ENCODE data around the gene TMEM38B. TPM values are rescaled to one million over a fixed set of nuclear protein-coding genes. Genes with fewer than 3 reads are reported as not detected.
"Not testable (repeated sequence)": the region's sequence is repeated elsewhere in the genome, so short reads cannot be mapped to it uniquely, and the experiment has no call there.

TMEM38B gene
- total RNA-seq, 1 experiment from 2014 or later, result 14.5 TPM

DNA sequence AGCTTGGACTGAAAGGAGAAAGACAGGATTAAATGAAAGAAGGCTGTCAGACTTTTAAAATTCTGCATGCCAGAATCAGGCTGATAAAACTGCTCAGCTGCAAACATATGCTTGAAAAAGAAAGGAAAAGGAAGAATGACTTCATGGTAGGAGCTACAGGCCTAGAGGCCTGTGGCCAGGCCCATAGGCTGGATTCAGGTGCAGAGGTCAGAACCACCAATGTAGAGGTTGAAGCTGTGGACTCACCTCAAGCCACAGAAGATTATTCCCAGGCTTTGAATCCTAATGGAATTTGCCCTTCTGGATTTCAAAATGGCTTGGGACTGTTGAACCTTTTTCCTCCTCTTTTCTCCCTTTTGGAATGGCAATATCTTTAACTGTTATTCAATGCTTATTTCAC, 47.7 kb downstream of the TMEM38B start:
- no peak overlapping the region for H3K18ac ChIP-seq (ENCODE audit: insufficient read length, low read depth, low read length)
- no peak overlapping the region for H2BK120ac ChIP-seq (ENCODE audit: low read depth, low read length, poor library complexity, severe bottlenecking)
- H4K5ac ChIP-seq (ENCODE audit: insufficient read length, low read depth, low read length), result no peak overlapping the region
- H3T11ph ChIP-seq (ENCODE audit: low read length), result no peak overlapping the region
- H3K9ac ChIP-seq (ENCODE audit: extremely low read depth, insufficient read length, low read length), result no peak overlapping the region
- H3K23ac ChIP-seq (ENCODE audit: insufficient read length, low read depth, low read length), result no peak overlapping the region
- no peak overlapping the region for H2BK12ac ChIP-seq (ENCODE audit: insufficient read length, low read depth, low read length)
- DNase-seq, result no peak
- no peak overlapping the region for H3K4me3 Mint-ChIP-seq
- no peak overlapping the region for H2AFZ ChIP-seq (ENCODE audit: low read length)
- H2BK15ac ChIP-seq (ENCODE audit: low read depth, low read length), result no peak overlapping the region
- H2BK5ac ChIP-seq (ENCODE audit: insufficient read length, low read length), result no peak overlapping the region
- TF ChIP-seq, protein P1, sequence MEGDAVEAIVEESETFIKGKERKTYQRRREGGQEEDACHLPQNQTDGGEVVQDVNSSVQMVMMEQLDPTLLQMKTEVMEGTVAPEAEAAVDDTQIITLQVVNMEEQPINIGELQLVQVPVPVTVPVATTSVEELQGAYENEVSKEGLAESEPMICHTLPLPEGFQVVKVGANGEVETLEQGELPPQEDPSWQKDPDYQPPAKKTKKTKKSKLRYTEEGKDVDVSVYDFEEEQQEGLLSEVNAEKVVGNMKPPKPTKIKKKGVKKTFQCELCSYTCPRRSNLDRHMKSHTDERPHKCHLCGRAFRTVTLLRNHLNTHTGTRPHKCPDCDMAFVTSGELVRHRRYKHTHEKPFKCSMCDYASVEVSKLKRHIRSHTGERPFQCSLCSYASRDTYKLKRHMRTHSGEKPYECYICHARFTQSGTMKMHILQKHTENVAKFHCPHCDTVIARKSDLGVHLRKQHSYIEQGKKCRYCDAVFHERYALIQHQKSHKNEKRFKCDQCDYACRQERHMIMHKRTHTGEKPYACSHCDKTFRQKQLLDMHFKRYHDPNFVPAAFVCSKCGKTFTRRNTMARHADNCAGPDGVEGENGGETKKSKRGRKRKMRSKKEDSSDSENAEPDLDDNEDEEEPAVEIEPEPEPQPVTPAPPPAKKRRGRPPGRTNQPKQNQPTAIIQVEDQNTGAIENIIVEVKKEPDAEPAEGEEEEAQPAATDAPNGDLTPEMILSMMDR (conservative IDR thresholded peaks at IDR 0.05), result no peak
- H3K27me3 ChIP-seq (ENCODE audit: insufficient read depth, low read length), result no peaks in the 10 kb centered on the region
- H3K79me2 ChIP-seq (ENCODE audit: insufficient read depth, low read length), result no peaks in the 10 kb centered on the region
- H4K20me1 ChIP-seq (ENCODE audit: control insufficient read depth, insufficient read depth, insufficient read length), result no peaks in the 10 kb centered on the region
- no peak overlapping the region for H4K8ac ChIP-seq (replicated peaks; ENCODE audit: insufficient read length, low read depth, low read length)
- no peaks in the 10 kb centered on the region for H3K4me1 ChIP-seq (ENCODE audit: insufficient read depth, low read length)
- no peak overlapping the region for H3K27ac Mint-ChIP-seq
- no peaks in the 10 kb centered on the region for H3K9me3 ChIP-seq (ENCODE audit: control insufficient read depth, low read depth, low read length)
- H3K4me2 ChIP-seq (ENCODE audit: insufficient read depth, insufficient read length, low read length), result no peak overlapping the region
- no peaks in the 10 kb centered on the region; a peak in 1 of 7 replicates for H3K36me3 Mint-ChIP-seq (ENCODE audit: insufficient read depth in 1 of 3, low read depth in 3 of 3)
- H3K79me1 ChIP-seq (ENCODE audit: insufficient read depth, low read depth, low read length, poor library complexity, severe bottlenecking), result no peaks in the 10 kb centered on the region
- no peak overlapping the region for H3K4ac ChIP-seq (ENCODE audit: low read depth, low read length)
- no peaks in the 10 kb centered on the region for H3K27me3 Mint-ChIP-seq (ENCODE audit: low read depth)
- H4K91ac ChIP-seq (ENCODE audit: insufficient read length, low read depth, low read length), result no peak overlapping the region
- no peak overlapping the region for H2AK5ac ChIP-seq (ENCODE audit: insufficient read length, low read length)
- H3K23me2 ChIP-seq (ENCODE audit: insufficient read length, low read depth, low read length, poor library complexity, severe bottlenecking), result no peaks in the 10 kb centered on the region
- H3K9me3 Mint-ChIP-seq, result no peaks in the 10 kb centered on the region; a peak in 2 of 5 replicates
- H3K14ac ChIP-seq (ENCODE audit: insufficient read depth, low read length), result no peak overlapping the region
- H3K27ac ChIP-seq (ENCODE audit: insufficient read length, low read depth, low read length), result no peak overlapping the region
- H3K4me1 Mint-ChIP-seq, result no peaks in the 10 kb centered on the region
- no peak overlapping the region for H2BK20ac ChIP-seq (ENCODE audit: low read depth, low read length, poor library complexity, severe bottlenecking)
- H3K56ac ChIP-seq (ENCODE audit: insufficient read length, low read depth, low read length), result no peak overlapping the region

GRCh38 chr9:105747325-105747724, 53.0 kb downstream of the TMEM38B start:
- not testable (repeated sequence) for H3K4me1 Mint-ChIP-seq; H4K5ac ChIP-seq (ENCODE audit: insufficient read length, low read depth, low read length); H3K56ac ChIP-seq (ENCODE audit: insufficient read length, low read depth, low read length); H2BK120ac ChIP-seq (ENCODE audit: low read depth, low read length, poor library complexity, severe bottlenecking); H4K20me1 ChIP-seq (ENCODE audit: control insufficient read depth, insufficient read depth, insufficient read length); H3K27me3 ChIP-seq (ENCODE audit: insufficient read depth, low read length); H3K9ac ChIP-seq (ENCODE audit: extremely low read depth, insufficient read length, low read length); H3K4me1 ChIP-seq (ENCODE audit: insufficient read depth, low read length); H3K79me2 ChIP-seq (ENCODE audit: insufficient read depth, low read length); H3K9me3 ChIP-seq (ENCODE audit: control insufficient read depth, low read depth, low read length); H2AFZ ChIP-seq (ENCODE audit: low read length); H3K27ac ChIP-seq (ENCODE audit: insufficient read length, low read depth, low read length); H3K4ac ChIP-seq (ENCODE audit: low read depth, low read length); H3K27me3 Mint-ChIP-seq (ENCODE audit: low read depth); H3K4me2 ChIP-seq (ENCODE audit: insufficient read depth, insufficient read length, low read length); H3K23me2 ChIP-seq (ENCODE audit: insufficient read length, low read depth, low read length, poor library complexity, severe bottlenecking); H3K27ac Mint-ChIP-seq; H2BK12ac ChIP-seq (ENCODE audit: insufficient read length, low read depth, low read length); H2AK5ac ChIP-seq (ENCODE audit: insufficient read length, low read length); H4K8ac ChIP-seq (replicated peaks; ENCODE audit: insufficient read length, low read depth, low read length); H3K18ac ChIP-seq (ENCODE audit: insufficient read length, low read depth, low read length); H3K79me1 ChIP-seq (ENCODE audit: insufficient read depth, low read depth, low read length, poor library complexity, severe bottlenecking); H3K23ac ChIP-seq (ENCODE audit: insufficient read length, low read depth, low read length); H2BK5ac ChIP-seq (ENCODE audit: insufficient read length, low read length); H3K4me3 Mint-ChIP-seq; H3T11ph ChIP-seq (ENCODE audit: low read length); H3K14ac ChIP-seq (ENCODE audit: insufficient read depth, low read length); DNase-seq; H2BK20ac ChIP-seq (ENCODE audit: low read depth, low read length, poor library complexity, severe bottlenecking); H4K91ac ChIP-seq (ENCODE audit: insufficient read length, low read depth, low read length); H2BK15ac ChIP-seq (ENCODE audit: low read depth, low read length)
- peaks cover 10 to 12% of the 10 kb centered on the region in 2 experiments; a peak in 4 of 5 replicates for H3K9me3 Mint-ChIP-seq
- H3K36me3 Mint-ChIP-seq (ENCODE audit: insufficient read depth in 1 of 3, low read depth in 3 of 3), result peaks cover 16 to 23% (median 18%) of the 10 kb centered on the region in 3 experiments
- WGBS (ENCODE audit: extremely low coverage, insufficient read length, low lambda C conversion rate), result no CpG with 5 or more reads among the region's 3 CpGs

All from H9 (cell line).